Tibial nerve (tissue), 4 donors: ENCODE results near the gene HS2ST1.

ENCODE experiments used
- EP300 ChIP-seq, 2 donors: sonication (generic); formaldehyde crosslinking; IDR thresholded peaks; one replicate each; pipeline ENCODE4 v1.6.1; 2017; ENCODE audit warnings: antibody characterized with exemption in 2 of 2, mild to moderate bottlenecking in 1 of 2
- POLR2A ChIP-seq, 2 donors: fragments of 450-650 bp; IDR thresholded peaks; one replicate each; pipeline ENCODE4 v1.6.1; 2017; ENCODE audit warnings: antibody characterized with exemption in 2 of 2, mild to moderate bottlenecking in 2 of 2, moderate library complexity in 2 of 2
- TF ChIP-seq, protein P1 (sequence below), 5 experiments: fragments of 200-600 bp in 3 of 5; fragments of 450-650 bp in 2 of 5; sonication (generic) in 3 of 5; IDR thresholded peaks; one replicate each; pipeline ENCODE4 v1.5.1; 2016 to 2019; ENCODE audit warnings: antibody characterized with exemption in 5 of 5, mild to moderate bottlenecking in 3 of 5, moderate library complexity in 2 of 5

DNA sequence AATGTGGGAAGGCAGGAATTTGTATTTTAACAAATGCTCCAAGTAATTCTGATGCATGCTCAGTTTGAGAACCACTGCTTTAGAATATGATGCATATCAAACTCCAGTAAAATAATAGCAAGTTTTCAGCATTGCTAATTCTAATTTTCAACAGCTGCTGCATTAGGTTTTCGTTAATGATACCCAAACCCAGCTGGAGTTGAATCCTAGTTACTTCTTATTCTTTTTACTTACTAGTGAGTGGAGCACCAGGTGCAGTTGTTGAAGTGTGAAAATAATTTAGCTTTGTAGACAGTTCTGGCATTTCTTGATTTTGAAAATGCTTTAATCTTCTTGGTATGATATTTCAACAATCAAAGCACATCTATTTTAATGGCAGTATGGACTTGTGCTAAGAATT lies 138.5 kb downstream of the HS2ST1 start:
- TF ChIP-seq, protein P1, sequence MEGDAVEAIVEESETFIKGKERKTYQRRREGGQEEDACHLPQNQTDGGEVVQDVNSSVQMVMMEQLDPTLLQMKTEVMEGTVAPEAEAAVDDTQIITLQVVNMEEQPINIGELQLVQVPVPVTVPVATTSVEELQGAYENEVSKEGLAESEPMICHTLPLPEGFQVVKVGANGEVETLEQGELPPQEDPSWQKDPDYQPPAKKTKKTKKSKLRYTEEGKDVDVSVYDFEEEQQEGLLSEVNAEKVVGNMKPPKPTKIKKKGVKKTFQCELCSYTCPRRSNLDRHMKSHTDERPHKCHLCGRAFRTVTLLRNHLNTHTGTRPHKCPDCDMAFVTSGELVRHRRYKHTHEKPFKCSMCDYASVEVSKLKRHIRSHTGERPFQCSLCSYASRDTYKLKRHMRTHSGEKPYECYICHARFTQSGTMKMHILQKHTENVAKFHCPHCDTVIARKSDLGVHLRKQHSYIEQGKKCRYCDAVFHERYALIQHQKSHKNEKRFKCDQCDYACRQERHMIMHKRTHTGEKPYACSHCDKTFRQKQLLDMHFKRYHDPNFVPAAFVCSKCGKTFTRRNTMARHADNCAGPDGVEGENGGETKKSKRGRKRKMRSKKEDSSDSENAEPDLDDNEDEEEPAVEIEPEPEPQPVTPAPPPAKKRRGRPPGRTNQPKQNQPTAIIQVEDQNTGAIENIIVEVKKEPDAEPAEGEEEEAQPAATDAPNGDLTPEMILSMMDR (IDR thresholded peaks at IDR 0.05), result no peak
- no peak for TF ChIP-seq POLR2A (IDR thresholded peaks at IDR 0.05)
- no peak for TF ChIP-seq EP300 (IDR thresholded peaks at IDR 0.05)
